Activated T-cell treated with anti-CD3 and anti-CD28 coated beads for 48 hours (primary cell): ENCODE measurements around the gene GOPC.

ENCODE experiments used
- DNase-seq: peaks from one replicate; pipeline ENCODE4 v3.0.0-alpha.2; 2020; ENCODE audit warnings: low read depth

The GOPC gene

GRCh38 chr6:117513778-117514365, 88.4 kb downstream of the GOPC start:
- DNase-seq: no peak

DNA sequence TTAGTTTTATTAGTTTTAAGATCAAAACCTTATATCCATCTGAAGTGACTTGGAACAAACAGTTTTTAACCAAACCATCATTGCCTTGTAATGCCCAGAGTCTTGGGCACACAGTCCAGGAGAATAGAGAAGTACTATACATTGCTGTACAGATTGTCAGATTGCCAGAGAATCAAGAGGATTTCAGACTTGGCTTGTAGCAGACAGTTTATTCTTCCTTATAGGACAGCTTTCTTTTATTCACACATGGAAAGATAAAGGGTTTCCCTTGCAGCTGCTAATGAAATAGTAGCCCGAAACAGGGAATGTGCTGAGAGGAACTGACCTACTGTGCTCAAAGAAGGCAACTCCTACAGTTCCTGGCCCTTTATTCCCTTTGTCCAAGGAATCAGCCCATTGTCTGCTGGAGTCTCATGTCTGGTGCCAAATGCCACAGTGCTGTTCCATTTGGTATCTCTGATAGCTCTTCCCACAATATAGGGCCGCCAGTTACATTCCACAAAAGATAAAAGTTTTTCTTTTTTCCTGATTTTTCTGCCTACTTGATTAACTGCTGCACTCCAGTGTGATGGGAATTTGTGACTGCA, 89.2 kb downstream of the GOPC start:
- DNase-seq: no peak

DNA sequence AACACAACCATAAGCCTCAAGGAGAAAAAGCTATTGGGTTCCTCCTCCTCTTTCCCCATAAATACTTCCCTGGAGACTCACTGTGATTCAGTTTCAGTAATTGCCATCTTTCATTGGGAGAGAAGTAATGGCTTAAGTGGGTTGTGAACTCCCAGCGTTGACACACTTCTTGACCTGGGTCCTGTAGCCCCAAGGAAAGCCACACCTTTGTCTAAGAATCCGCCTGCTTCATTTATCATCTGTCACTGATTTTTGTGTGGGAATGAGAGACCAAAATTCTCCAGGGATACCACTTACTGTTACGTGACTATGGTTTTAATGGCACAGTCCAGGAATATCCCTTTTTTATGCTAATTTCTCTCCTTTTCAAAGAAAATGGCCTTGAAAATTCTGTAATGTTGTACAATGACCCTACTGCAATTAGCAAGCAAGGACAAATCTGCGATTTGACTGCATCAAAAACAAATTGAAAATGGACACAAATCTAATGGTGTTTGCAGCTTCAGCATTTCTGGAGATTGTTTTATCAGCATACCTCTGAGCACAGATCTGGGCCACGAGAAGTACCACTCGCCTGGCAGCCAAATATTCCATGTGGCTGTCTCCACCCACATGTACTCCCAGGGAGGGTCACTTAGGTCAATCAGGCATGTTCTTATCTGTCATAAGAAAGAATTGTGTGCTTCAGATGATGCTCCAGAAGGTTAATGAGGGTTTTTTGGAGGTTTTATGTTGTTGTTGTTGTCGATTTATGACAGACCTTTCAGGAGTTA, 90.1 kb downstream of the GOPC start:
- DNase-seq: no peak
